NK-92 (cell line): ENCODE results near the gene QRFP.

Experiments used
- DNase-seq: peaks from one replicate; lab custom pipeline; 2025; ENCODE audit not compliant: unreplicated experiment; lab: John Stamatoyannopoulos, UW

The QRFP gene

DNA sequence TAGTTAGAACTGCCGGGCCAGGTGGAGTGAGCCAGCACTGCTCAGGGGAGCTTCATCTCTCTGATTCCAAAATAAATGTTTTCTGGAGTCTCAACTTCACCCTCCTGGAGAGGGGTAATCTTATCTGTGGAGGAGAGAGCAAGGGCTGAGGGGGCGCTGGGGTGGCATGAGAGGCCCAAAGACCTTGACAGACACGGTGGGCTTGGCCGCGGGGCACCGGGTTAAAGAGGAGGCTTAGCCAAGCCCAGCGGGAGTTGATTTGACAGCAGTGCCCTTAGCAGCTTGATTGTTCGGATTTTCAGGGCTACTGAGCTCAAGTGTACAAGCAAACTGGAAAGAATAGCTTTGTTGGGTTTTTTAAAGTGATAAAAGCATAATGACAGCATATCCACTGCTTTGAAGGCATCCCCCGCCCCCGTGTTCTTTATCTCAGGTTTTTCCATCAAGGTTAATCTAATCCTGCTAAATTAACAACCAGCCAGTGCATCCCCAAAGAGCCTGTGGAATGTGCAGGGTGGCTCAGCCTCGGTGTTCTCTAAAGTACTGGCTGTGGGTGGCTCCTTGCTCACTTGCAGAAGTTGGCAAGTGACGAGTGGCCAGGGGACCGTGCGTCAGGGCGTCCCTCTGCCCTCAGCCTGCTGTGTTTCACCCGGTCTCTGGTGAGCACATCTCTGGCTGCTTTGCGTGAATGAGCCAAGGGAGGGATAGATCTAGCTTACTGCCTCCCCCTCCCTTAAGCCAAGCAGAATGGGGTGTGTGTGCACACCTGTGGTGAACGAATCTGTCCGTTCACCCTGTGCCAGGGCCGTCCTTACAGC, 5.5 kb downstream of the QRFP start:
- DNase-seq = no peak

DNA sequence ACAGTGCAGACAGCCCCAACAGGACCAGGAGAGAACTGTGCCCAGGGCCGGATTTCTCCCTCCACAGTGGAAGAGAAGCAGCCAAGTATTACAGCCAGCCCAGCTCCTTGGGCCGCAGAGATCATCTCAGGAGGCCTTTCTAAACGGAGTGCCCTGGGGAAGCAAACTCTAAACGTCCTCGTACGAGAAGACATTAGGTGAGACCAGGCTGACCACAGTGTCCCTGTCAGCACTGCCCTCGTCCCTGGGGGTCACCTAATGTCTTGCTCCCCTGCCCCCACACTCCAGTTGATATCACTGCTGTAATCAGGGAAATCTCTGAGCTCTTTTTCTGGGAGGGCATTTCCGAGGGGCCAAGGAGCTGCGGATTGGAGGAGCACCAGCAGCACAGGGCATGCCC, 6.5 kb downstream of the QRFP start:
- no peak for DNase-seq

DNA sequence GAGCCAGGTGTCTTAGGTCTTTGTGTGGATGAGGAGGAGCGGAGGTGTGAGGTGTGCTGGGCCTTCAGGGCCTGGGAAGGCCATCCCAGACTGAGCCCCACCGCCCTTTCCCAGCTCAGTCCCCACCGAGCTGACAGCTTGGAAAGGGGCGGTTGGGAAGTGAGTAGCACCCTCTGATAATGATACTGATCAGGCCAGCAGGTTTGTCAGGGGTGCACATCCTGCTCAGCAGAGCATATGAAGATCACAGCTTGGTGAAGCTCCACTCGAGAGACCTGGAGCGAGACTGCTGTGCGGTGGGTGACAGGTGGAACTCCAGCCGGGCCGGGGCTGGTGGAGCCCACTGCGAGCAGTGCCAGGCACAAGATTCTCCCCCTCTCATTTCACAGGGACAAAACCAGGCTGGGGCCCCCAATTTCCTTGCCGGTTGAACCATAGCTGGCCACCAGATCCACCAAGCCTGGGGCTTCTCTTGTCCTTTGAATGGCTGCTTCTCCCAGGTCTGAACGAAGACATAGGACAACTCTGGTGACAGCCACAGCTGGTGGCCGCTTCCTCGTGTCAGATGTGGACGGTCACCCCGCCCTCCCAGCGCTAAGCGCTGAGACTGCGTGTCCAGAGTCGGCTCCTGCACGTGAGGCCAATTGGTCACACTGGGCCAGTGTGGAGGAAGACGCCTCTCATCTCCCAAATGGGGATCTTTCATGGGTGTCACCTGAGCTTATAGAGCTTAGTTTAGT, 8.3 kb downstream of the QRFP start:
- DNase-seq = no peak

DNA sequence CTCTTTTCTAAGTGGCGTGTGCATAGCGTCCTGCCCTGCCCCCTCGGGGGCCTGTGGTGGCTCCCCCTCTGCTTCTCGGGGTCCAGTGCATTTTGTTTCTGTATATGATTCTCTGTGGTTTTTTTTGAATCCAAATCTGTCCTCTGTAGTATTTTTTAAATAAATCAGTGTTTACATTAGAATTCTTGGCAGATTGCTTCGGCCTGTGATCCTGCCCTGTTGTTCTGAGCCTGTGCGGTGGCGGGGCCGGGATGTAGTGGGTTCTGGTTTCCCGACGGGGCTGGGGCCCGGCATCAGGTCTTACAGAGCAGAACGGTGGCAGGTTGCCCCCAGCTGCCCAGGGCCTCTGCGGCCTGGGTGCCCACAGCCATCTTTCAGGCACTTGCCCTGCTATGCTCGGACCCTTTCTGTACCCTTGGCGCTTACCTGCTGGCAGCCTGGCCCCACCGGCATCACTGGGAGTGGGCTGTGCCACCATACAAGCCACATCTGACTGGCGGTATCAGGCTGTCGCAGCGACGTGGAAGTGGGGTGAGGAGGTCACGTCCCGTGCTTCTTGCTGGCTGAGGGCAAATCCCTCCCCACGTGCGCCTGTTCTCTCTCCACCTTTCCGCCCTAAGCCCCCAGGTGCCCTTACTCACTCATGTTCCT, 9.0 kb downstream of the QRFP start:
- no peak for DNase-seq

DNA sequence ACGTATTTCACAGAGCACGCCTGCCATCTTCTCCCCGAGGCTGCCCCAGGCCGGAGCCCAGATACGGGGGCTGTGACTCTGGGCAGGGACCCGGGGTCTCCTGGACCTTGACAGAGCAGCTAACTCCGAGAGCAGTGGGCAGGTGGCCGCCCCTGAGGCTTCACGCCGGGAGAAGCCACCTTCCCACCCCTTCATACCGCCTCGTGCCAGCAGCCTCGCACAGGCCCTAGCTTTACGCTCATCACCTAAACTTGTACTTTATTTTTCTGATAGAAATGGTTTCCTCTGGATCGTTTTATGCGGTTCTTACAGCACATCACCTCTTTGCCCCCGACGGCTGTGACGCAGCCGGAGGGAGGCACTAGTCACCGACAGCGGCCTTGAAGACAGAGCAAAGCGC, 9.6 kb downstream of the QRFP start:
- no peak for DNase-seq

GRCh38 chr9:130885484-130886375, 10.9 kb downstream of the QRFP start:
- no peak for DNase-seq

- no peak for DNase-seq
Observed at GRCh38 chr9:130884542-130885483, 11.8 kb downstream of the QRFP start.

DNA sequence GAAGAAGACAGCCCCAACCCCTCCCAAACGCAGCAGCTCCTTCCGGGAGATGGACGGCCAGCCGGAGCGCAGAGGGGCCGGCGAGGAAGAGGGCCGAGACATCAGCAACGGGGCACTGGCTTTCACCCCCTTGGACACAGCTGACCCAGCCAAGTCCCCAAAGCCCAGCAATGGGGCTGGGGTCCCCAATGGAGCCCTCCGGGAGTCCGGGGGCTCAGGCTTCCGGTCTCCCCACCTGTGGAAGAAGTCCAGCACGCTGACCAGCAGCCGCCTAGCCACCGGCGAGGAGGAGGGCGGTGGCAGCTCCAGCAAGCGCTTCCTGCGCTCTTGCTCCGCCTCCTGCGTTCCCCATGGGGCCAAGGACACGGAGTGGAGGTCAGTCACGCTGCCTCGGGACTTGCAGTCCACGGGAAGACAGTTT, 12.5 kb downstream of the QRFP start:
- no peak for DNase-seq

GRCh38 chr9:130883479-130883878, 13.1 kb downstream of the QRFP start:
- no peak for DNase-seq

GRCh38 chr9:130882696-130883225, 13.9 kb downstream of the QRFP start:
- DNase-seq = no peak

DNA sequence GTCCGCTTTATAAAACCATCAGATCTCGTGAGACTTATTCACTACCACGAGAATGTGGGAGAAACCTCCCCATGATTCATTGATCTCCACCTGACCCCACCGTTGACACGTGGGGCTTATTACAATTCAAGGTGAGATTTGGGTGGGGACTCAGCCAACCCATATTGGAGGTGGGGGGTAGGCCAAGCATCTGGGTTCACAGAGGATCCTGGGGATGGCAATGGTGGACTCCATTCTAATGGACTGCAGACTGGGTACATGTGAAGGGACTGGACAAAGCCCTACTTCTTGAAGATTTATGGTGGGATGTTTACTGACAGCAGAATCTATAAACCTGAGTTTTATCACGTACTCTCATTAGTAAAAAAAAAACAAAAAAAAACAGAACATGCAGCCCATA, 15.1 kb downstream of the QRFP start:
- DNase-seq = no peak

DNA sequence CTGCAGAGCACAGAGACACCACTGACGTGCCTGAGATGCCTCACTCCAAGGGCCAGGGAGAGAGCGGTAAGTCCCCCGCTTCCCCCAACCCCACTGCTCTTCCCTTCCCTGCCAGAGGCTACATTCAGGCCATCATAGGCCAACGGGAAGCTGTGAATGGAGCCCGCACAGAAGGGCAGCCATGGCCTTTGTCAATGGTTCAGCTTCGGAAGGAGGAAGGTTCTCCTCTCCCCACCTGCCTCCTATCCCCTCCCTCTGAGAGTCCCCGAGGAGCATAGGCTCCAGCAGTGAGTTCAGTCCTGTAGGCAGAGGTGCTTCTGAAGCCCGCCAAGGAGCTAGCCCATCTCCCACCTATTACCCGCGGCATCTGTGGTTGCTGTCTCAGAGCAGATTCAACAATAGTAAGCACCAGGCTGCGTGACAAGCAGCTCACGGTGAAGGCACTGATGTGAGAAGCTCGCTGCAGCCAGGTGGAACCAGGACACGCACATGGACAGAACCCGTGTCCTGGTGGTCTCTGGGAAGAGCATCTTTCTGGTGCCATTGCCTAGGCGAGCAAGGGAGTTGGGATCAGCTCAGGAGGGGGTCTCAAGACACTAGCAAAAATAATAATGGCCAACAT, 15.9 kb downstream of the QRFP start:
- DNase-seq = no peak

DNA sequence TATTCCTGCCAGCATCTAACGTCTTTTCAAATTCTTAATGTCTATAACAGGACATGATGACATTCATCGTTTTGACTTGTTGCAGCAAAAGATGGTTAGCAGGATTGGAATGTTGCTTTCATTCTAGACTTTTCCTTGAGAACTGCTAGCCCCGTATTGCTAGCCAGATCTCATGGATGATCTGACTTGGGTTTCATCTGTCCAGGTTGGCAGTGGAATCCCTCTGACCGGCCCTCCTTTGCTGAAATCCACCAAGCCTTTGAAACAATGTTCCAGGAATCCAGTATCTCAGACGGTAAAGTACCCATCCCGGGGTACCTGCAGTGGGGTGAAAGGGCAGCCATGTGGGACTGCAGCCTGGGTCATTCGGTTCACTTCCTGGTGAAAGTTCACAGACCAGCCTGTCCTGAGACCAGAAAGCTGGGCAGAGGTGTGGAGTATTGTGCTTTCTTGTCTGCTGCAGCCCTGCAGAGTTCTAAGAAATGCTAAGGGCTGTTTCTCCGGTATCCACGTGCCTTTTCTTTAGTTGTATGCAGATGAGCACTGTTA, 16.7 kb downstream of the QRFP start:
- no peak for DNase-seq

DNA sequence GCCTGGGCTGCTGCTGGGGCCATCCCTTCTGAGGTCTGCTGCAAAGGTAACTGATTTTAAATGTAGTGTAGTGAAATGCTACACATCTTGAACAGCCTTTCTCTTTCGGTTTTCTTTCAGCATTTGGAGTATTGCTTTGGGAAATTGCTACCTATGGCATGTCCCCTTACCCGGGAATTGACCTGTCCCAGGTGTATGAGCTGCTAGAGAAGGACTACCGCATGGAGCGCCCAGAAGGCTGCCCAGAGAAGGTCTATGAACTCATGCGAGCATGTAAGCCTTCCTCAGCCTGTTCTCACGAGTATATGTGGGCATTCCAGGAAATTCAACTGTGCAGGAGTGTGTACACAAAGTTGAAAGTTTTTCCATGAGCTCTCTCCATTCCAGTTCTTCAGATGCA, 18.3 kb downstream of the QRFP start:
- no peak for DNase-seq

- DNase-seq = no peak
Observed at GRCh38 chr9:130877300-130877699, 19.3 kb downstream of the QRFP start.

DNA sequence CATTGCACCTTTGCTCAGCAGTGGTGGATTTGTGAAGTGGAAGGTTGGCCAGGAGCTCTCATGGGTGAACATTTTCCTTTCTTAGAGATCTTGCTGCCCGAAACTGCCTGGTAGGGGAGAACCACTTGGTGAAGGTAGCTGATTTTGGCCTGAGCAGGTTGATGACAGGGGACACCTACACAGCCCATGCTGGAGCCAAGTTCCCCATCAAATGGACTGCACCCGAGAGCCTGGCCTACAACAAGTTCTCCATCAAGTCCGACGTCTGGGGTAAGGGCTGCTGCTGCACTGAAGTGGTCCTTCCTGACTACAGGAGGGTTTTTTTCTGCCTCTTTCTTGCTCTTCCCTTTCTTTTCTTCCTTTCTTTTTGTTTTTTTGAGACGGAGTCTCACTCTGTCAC, 21.8 kb downstream of the QRFP start:
- no peak for DNase-seq

GRCh38 chr9:130873966-130874365, 22.6 kb downstream of the QRFP start:
- DNase-seq = no peak

GRCh38 chr9:130872912-130873503, 23.6 kb downstream of the QRFP start:
- no peak for DNase-seq

DNA sequence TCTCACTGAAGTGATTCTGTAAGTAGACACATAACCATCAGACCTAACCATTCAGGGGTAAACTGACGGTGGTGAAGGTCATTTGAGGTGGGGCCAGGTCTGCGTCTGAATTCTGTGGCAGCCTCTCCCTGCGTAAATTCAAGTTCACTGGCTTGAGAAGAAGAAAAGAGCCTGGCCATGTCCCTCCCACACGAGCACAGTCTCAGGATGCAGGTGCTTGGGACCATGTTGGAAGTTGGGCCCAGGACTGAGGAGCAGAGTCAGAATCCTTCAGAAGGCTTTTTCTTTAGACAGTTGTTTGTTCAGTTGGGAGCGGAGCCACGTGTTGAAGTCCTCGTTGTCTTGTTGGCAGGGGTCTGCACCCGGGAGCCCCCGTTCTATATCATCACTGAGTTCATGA, 24.1 kb downstream of the QRFP start:
- DNase-seq = no peak
